GM19468 (cell line): Measurements from ENCODE around the gene TBC1D1.
"Not testable (repeated sequence)": the region's sequence is repeated elsewhere in the genome, so short reads cannot be mapped to it uniquely, and the experiment has no call there.

Experiments
- ATAC-seq: cut with Tn5 transposase; IDR thresholded peaks from one replicate; pipeline ENCODE4 v1.9.1; 2021; ENCODE audit warnings: mild to moderate bottlenecking, moderate library complexity, moderate number of reproducible peaks; ENCODE audit not compliant: unreplicated experiment; ENCODE audit errors: extremely low read depth

Gene TBC1D1

GRCh38 chr4:37922328-37922727, 31.4 kb downstream of the TBC1D1 start:
- ATAC-seq = no peak

GRCh38 chr4:37923089-37923488, 32.2 kb downstream of the TBC1D1 start:
- ATAC-seq = not testable (repeated sequence)

GRCh38 chr4:37924946-37925345, 34.1 kb downstream of the TBC1D1 start:
- ATAC-seq = no peak

GRCh38 chr4:37927434-37927833, 36.5 kb downstream of the TBC1D1 start:
- no peak for ATAC-seq

- no peak for ATAC-seq
These were observed 37.8 kb downstream of the TBC1D1 start for GRCh38 chr4:37928426-37929416.

GRCh38 chr4:37934096-37934495, 43.2 kb downstream of the TBC1D1 start:
- ATAC-seq = no peak

- no peak for ATAC-seq
These were observed 43.7 kb downstream of the TBC1D1 start for GRCh38 chr4:37934609-37935008.

- ATAC-seq = no peak
These were observed 44.1 kb downstream of the TBC1D1 start for GRCh38 chr4:37935026-37935425.

- ATAC-seq = no peak
These were observed 46.1 kb downstream of the TBC1D1 start for GRCh38 chr4:37936889-37937498.

GRCh38 chr4:37938208-37938607, 47.3 kb downstream of the TBC1D1 start:
- ATAC-seq = no peak

- ATAC-seq = no peak
These were observed 55.8 kb downstream of the TBC1D1 start for GRCh38 chr4:37946503-37947179.

- no peak for ATAC-seq
These were observed 57.7 kb downstream of the TBC1D1 start for GRCh38 chr4:37948542-37948941.

GRCh38 chr4:37949636-37950426, 58.9 kb downstream of the TBC1D1 start:
- ATAC-seq = no peak

- ATAC-seq = no peak
These were observed 60.8 kb downstream of the TBC1D1 start for GRCh38 chr4:37951461-37952352.

- no peak for ATAC-seq
These were observed 62.3 kb downstream of the TBC1D1 start for GRCh38 chr4:37953156-37953555.

GRCh38 chr4:37953620-37954293, 62.9 kb downstream of the TBC1D1 start:
- ATAC-seq = no peak

GRCh38 chr4:37956941-37957340, 66.1 kb downstream of the TBC1D1 start:
- no peak for ATAC-seq

GRCh38 chr4:37958932-37959331, 68.0 kb downstream of the TBC1D1 start:
- ATAC-seq = no peak

- ATAC-seq = no peak
These were observed 69.2 kb downstream of the TBC1D1 start, which contains the start of gene PTTG2 for GRCh38 chr4:37960098-37960497. Gene PTTG2 (plus strand): TSS chr4:37960398. CDS start chr4:37960435, 37 bp downstream.
